GM18517 (cell line): ENCODE data around the gene UBE2H.
"Not testable (repeated sequence)": the region's sequence is repeated elsewhere in the genome, so short reads cannot be mapped to it uniquely, and the experiment has no call there.

ENCODE experiments used
- ATAC-seq: cut with Tn5 transposase; IDR thresholded peaks from one replicate; pipeline ENCODE4 v1.9.1; 2021; ENCODE audit warnings: mild to moderate bottlenecking, moderate library complexity; ENCODE audit not compliant: unreplicated experiment

Gene UBE2H

GRCh38 chr7:129911790-129912189 is 41.0 kb downstream of the UBE2H start:
- no peak for ATAC-seq

GRCh38 chr7:129909669-129910068 is 43.1 kb downstream of the UBE2H start:
- ATAC-seq = no peak

DNA sequence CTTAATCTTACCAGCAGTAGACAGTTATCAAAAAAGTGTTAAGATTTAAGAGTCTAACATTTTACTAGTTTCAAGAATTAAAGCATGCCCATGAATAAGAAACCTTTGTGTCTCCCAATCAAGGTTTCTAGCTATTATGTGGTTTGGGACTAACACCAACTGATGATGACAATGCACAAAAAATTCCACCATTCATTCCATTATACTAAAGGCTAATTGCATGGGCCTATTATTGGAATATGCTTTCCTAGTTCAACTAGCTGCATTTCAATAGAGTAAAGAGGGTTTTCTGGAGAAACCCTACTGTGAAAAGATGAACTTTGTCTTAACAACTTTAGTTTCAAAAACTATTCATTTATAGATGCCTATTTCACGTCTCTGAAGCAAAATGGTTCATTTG is 44.6 kb downstream of the UBE2H start:
- ATAC-seq = no peak

- ATAC-seq = no peak
Observed at GRCh38 chr7:129907122-129907736, 45.5 kb downstream of the UBE2H start.

GRCh38 chr7:129906700-129907099 is 46.1 kb downstream of the UBE2H start:
- no peak for ATAC-seq

- no peak for ATAC-seq
Observed at GRCh38 chr7:129903935-129904334, 48.8 kb downstream of the UBE2H start.

DNA sequence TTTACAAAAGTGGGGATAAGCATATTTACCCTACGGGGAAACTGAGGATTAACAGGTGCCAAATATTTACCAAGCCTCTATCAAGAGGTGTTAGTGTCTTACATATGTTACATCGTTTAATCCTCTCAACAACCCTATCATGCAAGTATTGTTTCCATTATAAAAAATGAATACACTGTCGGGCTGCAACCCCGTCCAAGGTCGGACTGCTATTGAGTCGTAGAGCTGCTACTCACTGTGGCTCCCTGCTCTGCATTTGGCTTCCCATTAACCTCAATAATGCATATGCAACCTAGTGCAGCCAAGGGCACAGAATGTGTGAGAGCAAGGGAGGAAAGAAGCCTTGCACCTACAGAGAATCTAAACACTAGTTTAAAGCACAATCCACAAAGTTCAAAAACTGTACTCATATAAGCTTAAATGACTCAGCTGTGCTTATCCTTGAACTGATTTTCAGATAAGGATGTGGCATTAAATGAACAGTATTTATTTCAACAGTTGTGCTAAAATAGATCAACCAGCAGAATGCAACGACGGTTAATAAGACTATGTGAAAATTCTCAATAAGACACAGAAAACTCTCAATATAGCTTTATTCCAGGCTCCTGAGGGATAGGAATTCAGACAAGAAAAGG is 49.9 kb downstream of the UBE2H start:
- ATAC-seq = no peak

DNA sequence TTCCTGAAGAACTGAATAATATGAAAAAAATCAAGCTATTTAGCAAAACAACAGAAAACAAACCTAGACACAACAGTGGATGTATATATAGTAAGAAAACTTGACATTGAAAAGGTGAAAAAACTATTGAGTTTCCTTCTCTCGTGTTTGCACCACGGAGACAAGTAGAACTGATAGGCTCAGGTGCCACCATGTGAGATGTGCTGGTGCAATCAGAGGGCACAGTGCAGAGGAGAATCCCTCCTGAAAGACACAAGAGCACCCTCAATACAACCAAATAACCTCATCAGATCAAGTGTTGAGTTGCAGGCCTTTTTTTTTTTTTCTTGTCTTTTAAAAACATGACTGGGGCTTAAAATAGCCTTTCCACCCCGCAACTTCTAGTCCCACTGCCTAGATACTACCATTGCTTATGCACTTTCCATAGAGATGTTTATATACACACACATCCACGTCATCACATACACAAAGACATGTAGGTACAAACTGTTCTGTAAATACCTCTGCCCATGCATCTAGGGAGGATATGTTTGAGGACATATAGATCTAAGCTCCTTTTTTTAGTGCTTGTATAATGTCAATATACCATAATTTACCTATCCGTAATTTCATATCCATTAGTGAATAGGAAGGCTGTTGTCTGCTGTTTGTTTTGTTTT is 54.1 kb downstream of the UBE2H start:
- ATAC-seq = no peak

- no peak for ATAC-seq
Observed at GRCh38 chr7:129898007-129898406, 54.8 kb downstream of the UBE2H start.

GRCh38 chr7:129896568-129897382 is 56.0 kb downstream of the UBE2H start:
- no peak for ATAC-seq

- ATAC-seq = not testable (repeated sequence)
Observed at GRCh38 chr7:129894184-129894583, 58.6 kb downstream of the UBE2H start.

- no peak for ATAC-seq
Observed at GRCh38 chr7:129890090-129890489, 62.7 kb downstream of the UBE2H start.

DNA sequence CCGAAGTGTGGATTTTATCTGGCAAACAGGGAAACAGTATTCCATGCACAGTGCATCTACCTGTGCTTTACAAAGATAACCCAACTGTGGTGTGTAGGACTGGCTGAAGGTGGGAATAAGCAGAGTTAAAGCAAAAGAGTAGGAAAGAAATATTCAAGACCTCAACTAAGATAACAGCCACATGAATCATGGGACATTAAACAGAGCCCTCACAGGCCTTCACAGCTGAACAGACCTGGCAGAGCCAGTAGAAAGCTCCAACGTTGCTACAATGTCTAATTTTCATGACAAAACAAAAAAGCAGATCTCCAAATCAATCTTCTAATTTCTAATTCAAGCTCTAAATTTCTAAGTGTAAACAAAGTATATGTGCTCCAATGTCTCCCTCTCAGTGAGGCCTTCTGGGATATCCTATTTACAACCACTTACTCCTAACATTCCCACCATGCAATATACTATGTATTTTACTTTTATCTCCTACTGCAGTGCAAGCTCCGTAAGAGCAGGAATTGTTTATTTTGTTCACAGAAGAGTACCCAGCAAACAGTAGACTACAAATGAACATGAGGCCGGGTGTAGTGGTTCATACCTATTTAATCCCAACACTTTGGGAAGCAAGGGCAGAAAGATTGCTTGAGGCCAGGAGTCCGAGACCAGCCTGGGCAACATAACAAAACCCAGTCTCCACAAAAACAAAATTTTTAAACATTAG is 63.5 kb downstream of the UBE2H start:
- ATAC-seq = no peak

DNA sequence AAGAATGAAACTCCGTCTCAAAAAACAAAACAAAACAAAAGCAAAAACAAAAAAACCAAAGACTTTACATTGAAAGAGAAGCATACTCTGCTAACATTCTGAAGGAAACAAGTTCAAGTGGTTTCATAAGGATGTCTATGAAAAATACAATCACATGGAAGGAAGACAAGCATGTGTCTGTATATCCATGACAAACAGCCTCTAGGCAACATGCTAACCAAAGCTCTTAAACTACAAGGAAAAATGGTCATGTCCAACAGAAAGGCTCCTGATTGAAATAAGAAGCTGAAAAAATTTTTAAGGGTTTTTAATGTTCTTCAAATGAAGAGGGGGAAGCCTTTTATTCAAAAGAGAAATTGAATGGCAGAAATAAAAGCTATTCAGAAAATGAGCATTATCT is 64.9 kb downstream of the UBE2H start:
- no peak for ATAC-seq

DNA sequence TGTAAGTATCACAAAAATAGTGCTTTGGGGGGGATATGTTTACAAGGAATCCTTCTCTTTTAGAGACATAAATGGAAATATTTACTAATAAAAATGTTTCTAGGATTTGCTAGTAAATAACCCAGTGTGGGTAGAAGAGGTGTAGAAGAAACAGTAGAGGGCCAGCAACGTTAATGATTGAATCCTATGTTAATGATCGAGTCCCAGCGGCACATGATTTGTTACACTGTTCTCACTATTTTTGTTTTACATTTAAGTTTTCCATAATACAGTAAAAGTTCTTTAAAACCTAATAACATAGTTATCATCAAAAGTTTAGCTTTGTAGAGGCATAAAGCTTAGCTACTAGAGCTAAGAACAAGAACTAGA is 66.0 kb downstream of the UBE2H start:
- ATAC-seq = no peak

DNA sequence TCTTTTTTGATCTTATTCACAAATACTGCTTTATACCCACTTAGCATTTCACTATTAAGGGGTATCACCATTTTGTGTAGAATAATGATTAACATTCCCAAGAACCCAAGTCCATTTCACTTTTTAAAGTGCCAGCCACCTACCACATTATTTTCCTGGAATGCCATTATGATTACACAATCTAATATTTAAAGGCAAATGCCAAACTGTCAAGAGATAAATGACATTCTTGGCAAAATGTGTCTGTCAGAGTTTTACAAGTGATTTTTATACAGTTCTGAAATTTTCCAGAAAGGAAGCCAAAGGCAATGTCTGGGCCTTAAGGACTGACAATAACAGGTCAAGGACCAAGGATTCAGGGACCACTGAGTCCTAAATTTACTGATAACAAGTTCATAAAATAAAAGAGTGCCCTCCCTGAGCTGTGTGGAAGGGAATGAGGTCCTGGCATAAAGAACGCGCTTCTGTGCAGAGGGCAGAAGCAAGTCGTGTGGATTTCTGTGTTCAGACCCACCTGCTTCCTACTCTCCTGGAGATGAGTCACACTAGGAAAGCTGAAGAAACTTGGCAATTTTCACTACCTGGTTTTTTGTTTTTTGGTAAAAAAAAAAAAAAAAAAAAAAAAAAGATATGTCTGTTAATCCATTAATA is 66.5 kb downstream of the UBE2H start:
- ATAC-seq = no peak

DNA sequence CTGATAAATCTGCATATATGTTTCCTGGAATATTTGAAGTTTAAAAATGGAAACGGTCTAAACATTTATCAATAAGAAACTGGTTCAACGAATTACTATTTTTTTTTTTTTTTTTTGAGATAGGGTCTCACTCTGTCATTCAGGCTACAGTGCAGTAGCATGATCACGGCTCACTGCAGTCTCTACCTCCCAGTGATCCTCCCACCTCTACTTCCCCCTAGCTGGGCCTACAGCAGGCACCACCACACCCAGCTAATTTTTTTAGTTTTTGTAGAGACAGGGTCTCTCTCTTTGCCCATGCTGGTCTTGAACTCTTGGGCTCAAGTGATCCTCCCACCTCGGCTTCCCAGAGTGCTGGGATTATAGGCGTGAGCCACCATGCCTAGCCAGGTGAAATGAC is 68.3 kb downstream of the UBE2H start:
- no peak for ATAC-seq

- ATAC-seq = no peak
Observed at GRCh38 chr7:129883151-129883550, 69.6 kb downstream of the UBE2H start.

DNA sequence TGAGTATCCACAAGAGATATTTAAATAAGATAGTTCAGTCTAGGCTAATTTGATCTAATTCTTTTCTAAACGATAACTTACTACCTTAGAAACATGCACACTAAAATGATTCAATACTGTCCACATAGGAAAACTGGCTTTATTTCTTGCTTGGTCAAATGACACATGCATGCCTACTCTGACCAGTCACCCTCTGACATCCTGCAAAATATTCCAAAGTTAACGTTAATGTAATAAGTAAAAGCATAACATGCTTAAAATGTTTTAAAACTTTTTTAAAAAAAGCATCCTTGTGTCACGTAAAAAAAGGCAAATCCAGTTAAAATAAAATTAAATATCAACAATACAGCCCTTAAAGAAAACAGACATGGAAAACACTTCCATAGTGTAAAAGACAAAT is 70.2 kb downstream of the UBE2H start:
- no peak for ATAC-seq

- no peak for ATAC-seq
Observed at GRCh38 chr7:129877146-129877792, 75.5 kb downstream of the UBE2H start.
